Ramos (cell line): ENCODE results near the gene TTLL11.

Experiments used
- in situ Hi-C: fragments of 300-500 bp; cut with MboI; formaldehyde crosslinking; loops from one replicate; pipeline ENCODE4 v1.14.3; 2022; ENCODE audit warnings: low sequenced_read_pairs; ENCODE audit not compliant: unreplicated experiment

TTLL11 gene

DNA sequence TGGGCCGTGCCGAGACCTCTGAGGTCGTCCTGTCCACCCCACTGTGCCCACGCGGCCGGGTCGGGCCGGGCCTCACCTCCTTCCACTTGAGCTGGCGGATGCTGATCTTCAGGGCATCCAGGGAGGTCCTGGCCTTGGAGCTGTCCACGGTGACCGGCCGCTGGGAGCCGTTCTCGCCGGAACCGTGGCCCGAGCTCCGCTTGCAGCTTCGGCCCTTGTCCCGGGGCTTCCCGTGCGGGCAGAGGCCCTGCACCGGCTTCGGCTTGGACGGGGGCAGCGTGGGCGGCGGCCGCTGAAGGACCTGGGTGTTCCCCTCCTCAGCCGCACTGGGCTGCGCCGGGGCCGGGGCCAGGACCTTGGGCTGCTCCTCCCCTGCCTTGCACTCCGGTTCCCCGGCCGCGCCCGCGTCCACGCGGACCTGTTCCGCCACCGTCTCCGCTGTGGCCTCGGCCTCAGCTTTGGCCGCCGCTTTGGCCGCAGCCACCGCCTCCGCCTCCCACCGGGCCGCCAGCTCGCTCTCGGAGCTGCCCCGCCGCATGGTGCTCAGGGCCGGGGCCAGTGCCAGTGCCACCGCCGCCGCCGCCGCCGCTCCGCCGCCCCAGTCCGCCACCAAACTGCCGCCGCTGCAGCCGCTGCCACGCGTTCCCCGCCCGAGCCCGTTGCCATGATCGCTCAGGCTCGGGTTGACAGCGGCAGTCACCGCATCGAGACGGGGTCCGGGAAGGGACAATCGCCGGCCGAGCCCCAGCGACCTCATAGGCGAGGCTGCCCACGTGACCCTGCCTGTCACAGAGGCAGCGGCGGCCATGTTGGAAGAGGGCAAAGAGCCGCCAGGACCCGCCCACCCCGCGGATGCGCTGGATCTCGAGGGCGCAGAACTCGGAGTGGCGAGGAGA, at the start of gene TTLL11:
Gene TTLL11, minus strand, starts transcription at position 698 of the 896 bp plus-strand sequence. Its CDS starts 160 bp downstream, at position 538.
- in situ Hi-C loops = no loop called here

- in situ Hi-C loops = no loop called here
These were observed 48.6 kb upstream of the TTLL11 start for GRCh38 chr9:122141671-122142070.

DNA sequence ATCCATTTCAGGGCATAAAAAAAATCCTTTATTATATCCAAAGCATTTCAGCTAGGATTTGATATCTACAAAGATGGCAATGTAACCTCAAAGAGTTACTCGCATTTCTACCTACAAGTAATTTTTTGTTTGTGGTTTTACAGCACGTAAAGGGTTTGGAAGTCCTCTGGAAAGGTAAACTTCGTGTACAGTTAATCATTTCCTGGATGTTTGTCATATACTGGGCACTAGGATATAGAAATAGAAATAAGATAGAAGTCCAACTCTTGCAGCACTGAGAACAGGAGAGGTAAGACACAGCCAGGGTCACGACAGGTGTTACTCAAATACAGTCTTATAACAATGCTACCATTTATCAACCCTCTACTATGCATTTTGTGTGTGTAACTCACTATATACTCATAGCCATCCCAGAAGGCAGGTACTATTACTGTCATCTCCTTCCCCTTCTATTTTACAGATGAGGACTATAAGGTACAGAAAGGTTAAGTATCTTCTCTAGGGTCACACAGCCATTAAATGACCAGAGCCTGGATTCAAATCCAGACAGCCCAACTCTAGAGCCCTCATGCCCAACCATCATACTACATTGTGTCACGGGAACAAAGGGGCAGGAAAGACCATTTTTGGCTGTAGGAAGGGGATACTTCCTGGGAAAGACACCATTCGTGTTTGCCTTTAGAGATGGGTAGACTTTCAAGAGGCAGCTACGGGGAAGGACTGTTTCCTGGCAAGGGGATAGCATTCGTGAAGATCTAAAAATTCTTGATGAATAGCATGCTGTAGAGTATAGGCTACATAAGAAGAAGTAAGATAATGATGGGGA, 47.5 kb upstream of the TTLL11 start:
- in situ Hi-C loops = no loop called here

- in situ Hi-C loops = no loop called here
These were observed 45.6 kb upstream of the TTLL11 start for GRCh38 chr9:122138560-122139268.

DNA sequence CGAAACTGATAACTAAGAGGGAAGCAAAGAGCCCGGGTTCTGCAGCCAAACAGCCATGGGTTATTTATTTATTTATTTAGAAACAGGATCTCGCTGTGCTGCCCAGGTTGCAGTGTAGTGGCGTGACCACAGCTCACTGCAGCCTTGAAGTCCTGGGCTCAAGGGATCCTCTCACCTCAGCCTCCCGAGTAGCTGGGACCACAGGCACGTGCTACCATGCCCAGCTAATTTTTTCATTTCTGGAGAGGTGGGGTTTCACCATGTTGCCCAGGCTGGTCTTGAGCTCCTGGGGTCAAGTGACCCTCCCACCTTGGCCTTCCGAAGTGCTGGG, 42.4 kb upstream of the TTLL11 start:
- in situ Hi-C loops = no loop called here

DNA sequence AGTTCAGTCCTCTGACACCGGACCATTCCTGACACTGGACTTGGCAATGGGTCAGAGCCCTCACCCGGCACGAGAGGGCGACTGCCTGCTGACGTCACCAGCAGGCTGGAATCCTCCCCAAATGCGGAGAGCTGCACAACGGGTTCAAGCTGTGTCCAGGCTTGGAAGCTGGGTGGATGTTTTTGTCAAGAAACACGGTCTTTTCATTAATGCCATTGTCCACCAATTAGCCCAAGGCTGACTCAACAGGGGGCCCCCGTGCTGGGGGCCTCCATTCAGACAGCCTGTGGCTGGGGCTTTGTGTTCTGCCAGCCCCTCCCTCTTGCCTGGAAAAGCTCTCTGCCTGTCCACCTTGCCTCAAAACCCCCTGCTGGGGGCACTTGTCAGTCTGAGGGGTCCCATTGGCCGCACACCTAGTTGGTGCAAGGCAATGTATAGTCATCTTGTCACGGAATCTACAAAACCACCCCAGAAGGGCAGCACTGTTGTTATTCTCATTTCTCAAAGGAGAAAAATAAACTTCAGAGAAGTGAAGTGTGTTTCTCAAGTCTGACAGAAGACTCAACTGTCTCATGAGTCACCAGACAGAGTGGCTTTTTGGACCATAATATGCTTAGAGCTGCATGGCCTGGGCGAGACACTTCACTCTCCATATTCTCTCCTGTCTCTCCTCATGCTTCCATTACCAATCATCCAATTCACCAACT, 41.9 kb upstream of the TTLL11 start:
- in situ Hi-C loops = no loop called here

DNA sequence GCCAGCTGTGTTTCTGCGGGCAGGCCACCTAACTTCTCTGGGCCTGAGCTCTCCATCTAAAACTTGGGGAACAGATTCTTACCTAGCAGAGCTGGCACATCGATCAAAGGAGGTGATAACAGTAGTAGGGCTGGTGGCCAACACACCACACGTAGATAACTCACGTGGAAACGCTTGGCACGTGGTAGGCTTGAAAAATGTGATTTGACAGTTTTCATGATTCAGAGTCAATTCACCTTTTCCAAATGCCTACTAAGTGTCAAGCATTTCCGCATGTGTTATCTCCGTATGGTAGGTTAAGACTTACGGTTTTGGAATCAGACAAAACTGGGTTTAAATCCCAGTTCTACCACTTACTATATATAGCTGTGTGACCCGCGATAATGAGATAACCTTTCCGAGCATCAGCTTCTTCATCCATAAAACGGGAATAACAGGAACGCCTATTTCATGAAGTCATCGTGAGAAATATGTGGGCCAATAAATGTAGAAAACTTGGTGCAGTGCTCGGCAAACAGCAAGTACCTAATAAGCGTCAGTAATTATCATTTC, 41.0 kb upstream of the TTLL11 start:
- in situ Hi-C loops = no loop called here

DNA sequence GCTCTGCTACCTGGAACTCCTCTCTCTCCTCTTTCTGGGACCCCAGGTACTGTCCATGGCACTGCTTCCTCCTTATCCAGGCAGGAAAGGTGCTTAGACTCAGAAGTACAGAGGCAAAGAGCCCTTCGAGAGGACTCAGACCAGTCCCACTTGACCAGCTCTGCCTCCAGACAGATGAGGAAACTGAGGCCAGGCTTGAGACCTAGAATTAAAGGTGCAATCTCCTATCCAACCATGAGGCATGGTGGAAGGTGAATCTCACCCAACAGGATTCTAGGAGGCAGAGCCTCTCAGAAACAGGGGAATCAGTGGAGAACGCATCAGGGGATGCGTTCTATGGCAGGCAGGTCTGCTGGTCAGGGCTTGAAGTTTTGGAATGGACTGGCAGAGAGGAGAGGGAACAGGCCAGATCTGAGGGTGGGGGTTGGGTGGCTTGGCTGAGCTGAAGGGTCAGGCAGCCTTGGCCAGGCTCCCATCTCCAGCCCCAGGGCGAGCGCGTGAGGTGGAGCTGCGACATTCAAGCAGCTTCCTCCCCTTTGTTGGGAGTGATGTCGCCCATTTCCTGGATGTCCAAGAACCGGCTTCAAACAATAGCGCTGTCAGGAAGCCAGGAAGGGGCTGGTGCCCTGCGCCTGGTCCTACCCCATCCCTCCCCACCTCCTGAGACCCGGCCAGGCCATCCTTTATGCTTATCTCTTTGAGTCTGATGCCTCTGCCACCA, 40.3 kb upstream of the TTLL11 start:
- in situ Hi-C loops = no loop called here

GRCh38 chr9:122132539-122132938, 39.4 kb upstream of the TTLL11 start:
- in situ Hi-C loops = no loop called here

GRCh38 chr9:122131401-122132001, 38.4 kb upstream of the TTLL11 start:
- in situ Hi-C loops = no loop called here

DNA sequence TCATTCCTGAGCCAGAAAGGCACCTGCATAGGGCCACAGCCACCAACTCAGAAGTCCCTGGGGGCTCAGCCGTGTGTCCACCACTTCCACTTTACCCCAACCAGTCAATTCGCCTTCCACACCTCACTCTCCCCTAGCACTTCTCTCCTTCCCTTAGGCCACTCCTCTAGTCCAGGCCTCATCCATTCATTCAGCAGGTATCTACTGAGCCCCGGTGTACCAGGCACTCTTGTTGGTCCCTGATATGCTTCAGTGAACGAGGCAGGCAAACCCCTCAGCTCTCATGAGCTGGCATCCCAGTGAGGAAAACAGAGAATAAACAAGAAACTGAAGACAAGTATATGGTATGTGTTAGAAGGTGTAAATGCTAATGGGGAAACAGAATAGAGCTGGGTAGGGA, 37.7 kb upstream of the TTLL11 start:
- in situ Hi-C loops = no loop called here

DNA sequence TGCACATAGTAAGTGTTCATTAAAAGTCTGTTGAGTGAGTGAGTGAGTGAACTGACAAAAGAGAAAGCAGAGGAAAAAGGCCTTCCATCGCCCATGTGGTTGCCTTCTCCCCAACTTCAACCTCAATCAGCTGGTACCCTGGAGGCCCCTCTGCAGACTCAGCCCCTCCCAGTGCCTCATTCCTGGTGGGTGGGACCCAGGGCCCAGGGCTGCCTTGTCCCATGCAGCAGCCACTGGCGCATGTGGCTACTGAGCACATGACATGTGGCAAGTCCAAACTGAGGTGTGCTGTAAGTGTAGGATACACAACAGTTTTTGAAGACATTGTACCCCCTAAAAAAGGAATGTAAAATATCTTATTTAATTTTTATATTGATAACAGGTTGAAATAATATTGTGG, 36.9 kb upstream of the TTLL11 start:
- in situ Hi-C loops = no loop called here

DNA sequence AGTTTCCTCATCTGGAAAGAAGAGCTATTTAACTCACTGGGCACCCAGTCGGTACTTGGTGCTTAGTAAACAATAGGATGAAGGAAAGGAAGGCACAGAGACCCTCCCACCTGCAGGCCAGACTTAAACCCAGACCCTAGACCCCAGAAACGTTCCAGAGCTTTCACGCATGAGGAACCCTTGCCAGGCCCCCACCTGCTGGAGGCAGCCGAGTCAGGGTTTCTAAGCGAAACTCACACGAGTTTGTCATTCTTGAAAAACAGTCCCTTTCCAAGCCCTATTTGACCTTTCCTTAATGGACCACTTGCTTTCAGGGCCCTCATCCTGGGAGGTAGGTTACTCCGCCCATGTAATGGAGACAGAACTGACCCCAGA, 35.8 kb upstream of the TTLL11 start:
- in situ Hi-C loops = no loop called here

- in situ Hi-C loops = no loop called here
These were observed 35.2 kb upstream of the TTLL11 start for GRCh38 chr9:122128007-122128968.

- in situ Hi-C loops = no loop called here
These were observed 34.3 kb upstream of the TTLL11 start for GRCh38 chr9:122127396-122127798.

- in situ Hi-C loops = no loop called here
These were observed 33.5 kb upstream of the TTLL11 start for GRCh38 chr9:122126331-122127261.
